Mononuclear cell (primary cell): ENCODE data around the gene FMN1. TPM values are rescaled to one million over a fixed set of nuclear protein-coding genes. Genes with fewer than 3 reads are reported as not detected.

ENCODE experiments used
- H3K27me3 ChIP-seq: 2 replicates; pipeline ENCODE4 v1.6.0; 2011; ENCODE audit warnings: low read length, control low read depth; ENCODE audit not compliant: insufficient read depth
- H3K4me1 ChIP-seq: 2 replicates; pipeline ENCODE4 v1.5.1; 2011; ENCODE audit warnings: mild to moderate bottlenecking, low read length, control low read depth; ENCODE audit not compliant: insufficient read depth
- H3K4me3 ChIP-seq: 2 replicates; pipeline ENCODE4 v1.5.1; 2011; ENCODE audit warnings: mild to moderate bottlenecking, low read length, moderate library complexity
- H3K9me3 ChIP-seq: 2 replicates; pipeline ENCODE4 v1.5.1; 2011; ENCODE audit warnings: low read depth, mild to moderate bottlenecking, control low read depth, low read length
- total RNA-seq: library from RNA; depleted of rRNA; stranded (reverse); fragments of >200 nt; gene quantifications from one replicate; pipeline ENCODE4 v1.2.3, GENCODE V29; 2012

The FMN1 gene
- total RNA-seq, 1 donor = 31.2 TPM

DNA sequence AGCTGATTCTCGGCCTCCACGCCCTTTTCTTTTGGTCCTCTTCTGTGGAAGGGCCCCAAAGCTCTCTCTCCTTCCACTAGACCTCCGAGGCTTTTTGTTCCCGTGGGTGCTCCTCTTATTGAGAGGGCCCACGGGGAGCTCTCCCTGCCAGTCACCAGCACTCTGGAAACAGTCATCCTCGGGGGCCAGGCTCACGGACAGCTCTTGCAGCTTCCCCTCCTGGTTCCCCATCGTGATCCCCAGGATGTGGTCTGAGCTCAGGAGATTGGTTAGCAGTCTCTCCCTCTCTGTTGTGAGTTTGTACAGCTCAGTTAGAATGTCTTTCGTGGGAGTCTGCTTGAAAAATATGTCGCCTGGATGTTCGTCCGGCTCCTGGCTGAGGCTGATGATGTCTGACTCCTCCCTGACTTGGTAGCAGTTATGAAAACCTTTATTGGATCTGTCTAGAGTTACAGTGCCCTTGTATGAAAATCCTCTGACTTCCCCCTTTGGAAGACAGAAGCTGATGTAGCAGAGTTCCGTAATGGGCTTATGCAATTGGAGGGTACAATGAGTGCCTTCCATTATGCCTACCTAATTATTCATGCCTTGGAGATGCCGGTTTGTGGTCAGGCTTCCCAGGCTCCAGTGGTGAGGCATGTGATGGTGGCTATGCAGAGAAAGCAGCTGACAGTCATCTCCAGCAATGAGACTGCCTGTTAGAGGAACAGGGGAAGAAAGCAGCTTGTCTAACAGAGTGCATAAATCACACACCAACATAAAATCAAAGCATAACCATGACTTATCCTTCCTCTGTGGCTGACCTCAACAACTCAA, 40.0 kb downstream of the FMN1 start:
- Histone ChIP-seq H3K4me1 (peaks cover 86% of the 10 kb centered on the region), H3K27me3 (no peaks in the 10 kb centered on the region), H3K9me3 (no peaks in the 10 kb centered on the region), H3K4me3 (no peak overlapping the region)

DNA sequence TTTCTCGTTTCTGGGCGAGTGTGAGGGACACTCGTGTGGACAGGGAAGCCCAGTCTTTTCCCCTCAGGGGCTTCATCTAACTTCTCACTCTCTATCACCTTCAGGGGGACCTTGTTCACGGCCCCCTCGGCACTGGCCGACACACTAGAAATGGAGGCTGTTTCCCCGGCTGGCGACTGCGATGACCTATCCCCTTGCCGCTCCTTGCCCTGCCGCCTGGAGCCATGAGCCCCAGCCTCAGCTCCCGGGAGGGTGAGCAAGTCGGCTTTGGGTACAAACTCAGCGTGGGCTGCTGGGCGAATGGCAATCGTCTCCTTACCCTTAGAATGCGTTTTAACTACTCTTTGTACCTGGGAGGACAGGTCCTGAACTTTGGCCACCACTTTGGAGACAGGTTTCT, 41.0 kb downstream of the FMN1 start:
- Histone ChIP-seq H3K9me3 (no peaks in the 10 kb centered on the region), H3K4me1 (peaks cover 80% of the 10 kb centered on the region), H3K27me3 (no peaks in the 10 kb centered on the region), H3K4me3 (no peak overlapping the region)

DNA sequence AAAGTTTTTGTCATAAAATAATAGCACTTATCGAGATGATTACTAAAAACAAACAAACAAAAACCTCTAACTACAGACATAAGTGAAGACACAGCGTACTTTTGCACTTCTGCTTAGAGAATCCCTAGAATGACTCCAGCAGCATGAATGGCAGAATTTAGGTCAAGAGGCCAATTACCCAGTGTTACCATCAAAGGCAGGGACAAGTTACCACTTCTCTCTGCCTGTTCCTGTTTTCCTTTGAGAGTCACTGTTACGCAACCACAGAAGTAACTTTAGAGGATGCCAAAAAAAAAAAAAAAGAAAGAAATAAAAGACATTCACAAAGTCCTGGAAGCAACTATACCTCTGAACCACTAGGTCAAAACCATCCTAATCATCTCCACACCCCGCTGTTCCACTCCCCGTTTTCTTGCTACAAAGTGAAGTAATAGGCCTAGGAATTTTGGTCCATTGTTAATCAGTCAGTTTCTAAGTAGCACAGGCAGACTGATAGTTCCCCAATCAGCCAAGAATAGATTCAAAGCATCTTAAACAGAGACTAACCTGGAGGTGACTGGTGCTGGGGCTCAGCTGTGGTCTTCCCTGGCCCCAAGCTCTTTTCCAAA, 41.9 kb downstream of the FMN1 start:
- Histone ChIP-seq H3K4me1 (peaks cover 76% of the 10 kb centered on the region), H3K27me3 (no peaks in the 10 kb centered on the region), H3K4me3 (no peak overlapping the region), H3K9me3 (no peaks in the 10 kb centered on the region)

DNA sequence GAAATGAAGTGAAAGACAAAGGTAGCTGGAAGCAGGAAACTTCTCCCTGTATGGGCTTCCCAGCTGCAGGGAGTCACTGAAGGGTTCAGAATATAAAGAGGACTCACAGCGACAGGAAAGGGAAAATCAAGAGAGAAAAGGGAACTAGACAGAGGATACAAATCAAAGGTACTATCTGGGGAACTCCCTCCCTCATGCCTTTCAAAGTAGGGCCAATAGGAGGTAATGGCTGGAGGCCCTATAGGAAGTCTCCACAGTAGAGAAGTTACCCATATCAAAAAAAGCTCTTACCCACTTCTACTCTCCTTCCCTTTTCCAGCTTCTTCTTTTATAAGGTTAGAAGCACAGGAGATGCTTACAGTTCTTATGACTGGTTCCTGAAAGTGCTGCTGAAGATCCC, 43.5 kb downstream of the FMN1 start:
- no peak overlapping the region for H3K4me3 ChIP-seq
- no peaks in the 10 kb centered on the region for H3K27me3 ChIP-seq
- no peaks in the 10 kb centered on the region for H3K9me3 ChIP-seq
- peaks cover 68% of the 10 kb centered on the region for H3K4me1 ChIP-seq

DNA sequence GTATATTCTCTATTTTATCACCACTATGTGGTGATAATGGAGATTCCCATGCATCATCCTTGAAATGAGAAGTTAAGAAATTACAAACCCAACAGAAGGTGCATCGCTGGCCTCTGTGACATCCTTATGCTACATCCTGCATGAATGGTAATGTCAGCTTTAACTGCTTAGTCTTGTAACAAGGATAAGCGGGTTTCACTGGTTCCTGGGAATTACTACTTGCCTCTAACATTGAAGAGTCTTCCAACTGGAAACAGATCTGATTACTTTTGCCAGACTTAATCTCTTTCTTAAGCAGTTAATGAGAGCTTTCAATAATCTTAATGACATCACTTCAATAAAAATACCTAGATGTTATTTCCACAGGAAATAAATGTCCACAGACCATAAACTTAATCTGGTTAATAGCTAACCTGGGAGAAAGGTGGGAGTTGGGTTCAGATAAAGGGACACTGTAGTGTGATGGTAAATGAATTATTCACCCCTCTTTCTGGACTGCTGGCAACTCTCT, 44.0 kb downstream of the FMN1 start:
- H3K4me1 ChIP-seq = peaks cover 63% of the 10 kb centered on the region
- H3K27me3 ChIP-seq = no peaks in the 10 kb centered on the region
- H3K4me3 ChIP-seq = no peak overlapping the region
- no peaks in the 10 kb centered on the region for H3K9me3 ChIP-seq

DNA sequence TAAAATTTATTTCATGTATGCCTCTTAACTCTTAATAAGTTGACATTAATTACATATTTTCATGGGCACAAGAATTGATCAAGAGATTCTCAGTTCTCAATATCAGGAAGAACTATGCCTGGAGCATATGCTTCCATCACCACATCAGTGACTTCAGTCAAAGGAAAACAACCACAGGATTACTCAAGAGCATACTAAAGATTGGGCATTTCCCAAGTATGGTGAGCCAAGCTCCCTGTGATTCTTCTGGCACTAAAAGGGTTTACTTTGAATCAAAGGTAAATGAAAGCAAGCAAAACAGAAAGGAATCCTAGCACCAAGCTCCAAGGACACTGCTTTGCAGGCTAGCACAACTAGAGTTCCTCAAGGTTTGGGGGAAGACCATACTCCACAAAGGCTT, 44.6 kb downstream of the FMN1 start:
- peaks cover 57% of the 10 kb centered on the region for H3K4me1 ChIP-seq
- H3K27me3 ChIP-seq = no peaks in the 10 kb centered on the region
- no peak overlapping the region for H3K4me3 ChIP-seq
- no peaks in the 10 kb centered on the region for H3K9me3 ChIP-seq

DNA sequence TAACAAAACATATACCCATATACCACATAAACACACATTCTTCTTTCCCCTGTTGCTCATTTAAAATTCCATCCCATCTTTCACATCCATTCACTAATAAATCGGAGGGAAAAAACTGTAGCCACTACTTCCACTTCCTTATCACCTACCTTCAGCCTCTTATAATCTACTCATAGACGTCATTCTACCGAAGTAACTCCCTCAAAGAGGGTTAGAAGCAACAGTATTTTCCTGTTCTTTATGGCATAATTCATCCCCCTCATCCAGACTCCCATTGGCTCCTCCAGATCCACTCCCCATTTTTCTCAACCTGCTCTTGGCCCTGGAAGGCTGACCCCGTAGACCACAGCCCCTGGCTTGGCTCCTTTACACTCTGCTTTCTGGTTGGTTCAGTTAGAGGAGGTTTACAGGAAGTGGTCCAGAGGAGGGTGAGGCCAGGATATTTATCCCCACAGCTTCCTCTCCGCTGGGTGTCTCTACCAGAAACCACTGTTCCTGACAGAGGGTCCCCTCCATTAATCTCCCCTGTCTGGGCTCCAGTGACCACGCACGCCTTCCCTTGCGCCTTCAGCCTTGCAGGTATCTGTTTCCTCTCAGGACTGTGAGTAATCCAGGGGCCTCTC, 46.3 kb downstream of the FMN1 start:
- Histone ChIP-seq H3K4me1 (peaks cover 41% of the 10 kb centered on the region), H3K27me3 (no peaks in the 10 kb centered on the region), H3K4me3 (peak overlapping the region; percentile 9), H3K9me3 (no peaks in the 10 kb centered on the region)

DNA sequence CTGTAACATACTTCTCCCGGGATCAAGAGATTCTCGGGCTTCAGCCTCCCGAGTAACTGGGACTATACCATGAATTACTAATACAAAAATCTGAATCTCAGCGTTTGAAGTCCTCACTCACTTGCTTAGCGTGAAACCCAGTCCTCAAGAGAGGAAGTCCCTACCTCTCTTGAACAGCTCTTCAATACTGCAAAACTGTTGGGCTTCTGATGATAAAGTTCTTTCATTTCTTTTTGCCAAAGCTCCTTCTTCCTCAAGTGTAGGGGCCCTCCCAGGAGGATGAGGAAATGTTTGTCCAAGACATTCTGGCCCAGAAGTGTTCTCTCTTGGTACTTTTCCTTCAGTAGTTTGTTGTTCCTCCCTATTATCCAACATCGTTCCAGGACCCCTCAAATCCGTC, 48.5 kb downstream of the FMN1 start:
- no peaks in the 10 kb centered on the region for H3K9me3 ChIP-seq
- no peaks in the 10 kb centered on the region for H3K27me3 ChIP-seq

DNA sequence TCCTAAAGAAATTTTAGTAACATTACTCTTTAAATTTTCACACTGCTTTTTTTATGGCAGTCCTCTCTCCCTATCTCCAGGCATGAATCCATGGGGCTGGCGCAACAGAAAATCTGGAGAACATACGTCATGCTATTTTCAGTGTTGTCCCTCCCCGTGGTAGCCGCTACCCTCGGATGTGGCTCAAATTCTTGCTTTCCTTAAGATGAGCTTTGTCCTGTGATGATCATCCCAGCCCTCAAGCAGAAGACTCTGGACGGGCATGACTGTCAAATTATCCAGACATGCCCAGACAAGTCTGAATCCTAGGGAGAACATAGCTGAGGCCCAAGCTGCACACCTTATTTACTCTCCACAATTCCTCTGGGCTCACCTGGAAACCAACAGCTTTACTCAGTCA, 49.1 kb downstream of the FMN1 start:
- peaks cover 18% of the 10 kb centered on the region for H3K4me1 ChIP-seq
- H3K9me3 ChIP-seq = no peaks in the 10 kb centered on the region
- no peaks in the 10 kb centered on the region for H3K27me3 ChIP-seq
- H3K4me3 ChIP-seq = no peak overlapping the region

More for the DNA sequence above, 48.5 kb downstream of the FMN1 start:
- Histone ChIP-seq H3K4me1 (peaks cover 24% of the 10 kb centered on the region), H3K4me3 (no peak overlapping the region)

DNA sequence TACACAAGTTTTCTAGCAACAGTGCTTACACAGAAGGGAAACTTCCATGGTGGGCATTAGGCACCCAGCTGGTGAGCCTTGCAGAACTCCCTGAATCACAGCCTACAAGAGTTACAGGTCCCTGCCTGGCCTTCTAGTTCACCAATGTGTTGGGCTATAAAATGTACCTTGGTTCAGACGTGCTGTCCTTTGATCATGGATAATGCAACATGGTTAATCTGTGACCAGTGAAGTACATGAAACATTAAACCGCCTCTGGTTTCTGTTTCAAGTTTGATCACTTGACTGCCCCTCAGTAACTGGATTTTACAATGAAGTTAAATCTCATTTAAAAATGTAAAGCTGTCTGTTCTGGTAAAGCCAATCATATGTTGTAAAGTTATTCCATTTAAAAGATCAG, 51.8 kb downstream of the FMN1 start:
- peaks cover 4% of the 10 kb centered on the region for H3K4me1 ChIP-seq
- H3K4me3 ChIP-seq = no peak overlapping the region
- no peaks in the 10 kb centered on the region for H3K27me3 ChIP-seq
- H3K9me3 ChIP-seq = no peaks in the 10 kb centered on the region

DNA sequence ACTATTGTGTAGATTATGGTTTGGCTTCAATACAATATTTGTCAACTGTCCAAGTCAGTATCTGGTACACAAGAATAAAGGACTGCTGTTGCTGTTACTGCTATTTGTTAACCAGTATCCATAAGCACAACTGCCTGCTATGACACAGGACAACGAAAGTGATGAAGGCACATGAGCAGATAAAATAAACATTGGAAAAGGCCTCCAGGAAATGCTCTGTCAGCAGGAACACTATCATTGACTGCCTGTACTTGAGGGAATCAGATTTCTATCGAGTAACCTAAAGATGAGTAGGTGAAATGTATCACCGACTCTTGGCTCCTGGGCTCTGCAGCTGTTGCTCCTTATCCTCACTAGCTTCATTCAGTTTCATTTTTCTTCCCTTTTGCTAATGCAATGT, 56.5 kb downstream of the FMN1 start:
- Histone ChIP-seq H3K27me3 (no peaks in the 10 kb centered on the region), H3K4me1 (peaks cover 21% of the 10 kb centered on the region), H3K4me3 (no peak overlapping the region), H3K9me3 (no peaks in the 10 kb centered on the region)

DNA sequence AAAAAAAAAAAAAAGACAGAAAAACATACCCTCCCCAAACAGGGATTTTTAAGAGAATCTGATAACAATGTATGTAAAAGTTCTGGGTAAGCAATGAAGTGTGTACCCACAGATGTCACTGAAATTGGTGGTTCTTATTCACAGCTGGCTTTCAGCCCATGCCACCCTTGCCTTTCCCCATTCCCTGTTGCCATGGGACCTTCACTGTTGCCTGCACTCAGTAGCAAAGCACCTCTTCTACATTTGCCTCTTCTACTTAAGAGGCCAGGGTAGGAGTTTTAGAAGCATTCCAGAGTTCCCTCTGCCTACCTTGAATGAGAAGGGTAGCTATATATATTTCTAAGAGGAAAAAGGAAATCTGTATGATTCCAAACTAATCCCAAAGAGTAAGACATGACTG, 57.4 kb downstream of the FMN1 start:
- peaks cover 27% of the 10 kb centered on the region for H3K4me1 ChIP-seq
- no peaks in the 10 kb centered on the region for H3K9me3 ChIP-seq
- no peaks in the 10 kb centered on the region for H3K27me3 ChIP-seq
- no peak overlapping the region for H3K4me3 ChIP-seq

DNA sequence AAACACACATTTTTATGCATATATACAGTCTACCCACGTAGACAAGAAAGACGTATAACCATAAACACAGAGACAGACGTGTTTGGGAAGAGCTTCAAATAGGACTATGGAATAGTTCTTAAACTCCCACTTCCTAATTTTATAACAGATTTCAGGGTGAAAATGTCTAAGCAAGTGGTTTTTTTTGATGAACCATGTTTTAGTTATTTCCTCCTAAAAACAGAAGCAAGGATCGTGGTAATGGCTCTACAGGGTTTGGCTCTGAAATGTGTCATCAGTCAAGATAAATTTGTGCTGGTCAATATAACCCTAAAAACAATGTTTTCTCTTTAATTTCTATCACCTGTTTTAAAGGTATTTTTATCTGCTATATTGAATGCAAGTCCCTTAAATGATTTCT, 58.2 kb downstream of the FMN1 start:
- Histone ChIP-seq H3K4me1 (peaks cover 27% of the 10 kb centered on the region), H3K4me3 (no peak overlapping the region), H3K9me3 (no peaks in the 10 kb centered on the region), H3K27me3 (no peaks in the 10 kb centered on the region)

DNA sequence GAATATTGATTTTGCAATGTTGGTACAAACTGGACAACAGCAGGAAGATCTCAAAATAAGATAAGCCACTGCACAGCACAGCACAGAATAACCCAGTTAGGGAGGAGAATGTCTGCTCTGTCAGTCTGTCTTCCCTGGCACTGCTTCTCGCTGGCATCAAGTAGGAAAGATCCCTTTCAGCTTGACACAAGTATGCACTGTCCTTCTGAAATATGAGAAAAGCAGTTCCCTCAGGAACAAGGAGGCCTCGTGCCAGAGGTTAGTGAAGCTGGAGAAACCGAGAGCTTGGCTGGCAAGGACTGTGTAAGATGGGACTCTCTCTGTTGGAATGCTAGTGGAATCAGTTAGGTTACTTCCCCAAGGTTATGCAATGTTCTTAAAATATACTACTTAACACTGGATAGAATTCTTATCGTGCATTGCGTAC, 59.1 kb downstream of the FMN1 start:
- Histone ChIP-seq H3K27me3 (no peaks in the 10 kb centered on the region), H3K4me1 (peaks cover 27% of the 10 kb centered on the region), H3K4me3 (no peak overlapping the region), H3K9me3 (no peaks in the 10 kb centered on the region)

DNA sequence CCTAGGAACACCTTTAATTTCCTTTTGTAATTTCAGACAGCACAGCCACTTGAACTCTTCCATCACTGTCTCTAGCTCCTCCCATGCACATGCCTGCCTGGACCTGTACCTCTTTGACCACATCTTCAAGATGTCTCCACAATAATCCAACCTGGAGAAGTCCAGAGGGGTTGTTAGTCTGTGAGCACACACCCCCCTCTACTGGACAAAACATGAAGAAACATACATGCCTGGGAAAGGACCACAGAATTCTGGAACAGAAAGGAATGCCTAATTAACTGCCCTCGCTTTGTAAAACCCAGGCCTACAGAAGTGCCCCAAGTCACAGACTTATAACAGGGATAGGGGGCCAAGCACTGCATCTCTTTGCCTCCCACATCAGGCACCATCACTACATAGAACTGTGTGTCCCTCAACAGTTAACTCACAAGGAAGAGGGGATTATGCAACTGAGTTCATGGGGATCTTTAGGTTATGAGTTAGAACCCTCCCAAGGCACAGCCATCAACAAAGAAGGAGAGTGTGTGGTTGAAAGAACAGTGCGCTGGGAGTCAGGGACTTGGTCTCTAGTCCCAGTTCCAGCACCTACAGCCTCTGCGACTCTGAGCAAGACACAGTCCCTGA, 61.7 kb downstream of the FMN1 start:
- no peaks in the 10 kb centered on the region for H3K9me3 ChIP-seq
- H3K4me3 ChIP-seq = no peak overlapping the region
- peaks cover 29% of the 10 kb centered on the region for H3K4me1 ChIP-seq
- no peaks in the 10 kb centered on the region for H3K27me3 ChIP-seq
